Measurements from ENCODE around the gene NNT.
A peak's percentile ranks its signal among the peaks of the same experiment; 100 is the strongest.
"Not testable (repeated sequence)": the region's sequence is repeated elsewhere in the genome, so short reads cannot be mapped to it uniquely, and the experiment has no call there.

NNT gene

DNA sequence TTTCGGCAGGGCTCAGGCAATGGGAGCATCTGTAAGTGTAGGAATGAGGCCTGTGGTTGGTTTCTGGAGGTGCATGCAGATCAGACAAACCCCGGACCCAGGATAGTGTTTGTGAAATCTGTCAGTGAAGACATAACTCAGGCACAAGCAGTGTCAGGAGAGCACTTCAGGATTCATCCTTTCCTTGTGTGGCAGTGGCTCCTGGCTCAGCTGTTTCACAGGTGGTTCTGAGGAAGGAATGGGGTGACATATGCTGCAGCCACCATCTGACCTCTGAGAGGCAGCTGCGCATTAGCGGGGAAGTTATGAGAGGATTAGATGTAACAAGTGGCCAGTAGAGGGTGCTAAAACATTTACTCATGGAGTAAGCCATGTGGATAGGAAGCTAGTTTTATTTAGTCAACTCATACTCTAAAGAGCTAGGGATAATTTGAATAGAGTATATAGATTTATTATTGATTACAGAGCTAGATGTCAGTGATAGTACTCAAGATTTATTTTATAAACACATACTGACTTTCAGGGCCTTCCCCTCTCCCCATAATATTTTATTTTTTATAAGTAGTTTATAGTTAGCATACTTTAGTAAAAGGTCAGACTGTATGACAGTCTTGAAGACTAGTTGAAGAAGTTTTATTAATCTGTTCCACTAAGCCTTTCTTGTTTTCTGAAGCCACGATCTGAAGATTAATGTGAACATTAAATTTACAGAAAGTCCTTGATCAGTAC lies 28.4 kb downstream of the NNT start:
- DNase-seq (ENCODE audit: low spot score): peak; percentile 49

DNA sequence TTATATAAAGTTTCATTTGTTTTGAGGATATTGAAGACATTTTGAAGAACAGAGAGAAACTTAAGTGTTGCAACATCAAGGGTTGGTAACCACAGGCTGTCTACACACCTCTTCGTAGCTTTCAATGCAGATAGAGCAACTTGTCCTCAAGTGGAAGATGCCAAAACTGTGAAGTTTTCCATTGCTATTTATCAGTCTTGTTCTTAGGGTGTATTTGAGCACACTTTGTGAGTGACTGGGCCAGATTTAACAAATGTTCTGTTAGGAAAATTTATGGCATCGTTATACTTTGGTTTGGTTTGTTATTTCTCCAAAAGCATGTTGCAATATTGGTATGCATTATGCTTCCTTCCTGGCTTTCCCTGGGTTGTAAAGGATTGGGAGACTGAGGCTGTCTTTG lies 31.6 kb downstream of the NNT start:
- DNase-seq (ENCODE audit: low spot score): no peak

DNA sequence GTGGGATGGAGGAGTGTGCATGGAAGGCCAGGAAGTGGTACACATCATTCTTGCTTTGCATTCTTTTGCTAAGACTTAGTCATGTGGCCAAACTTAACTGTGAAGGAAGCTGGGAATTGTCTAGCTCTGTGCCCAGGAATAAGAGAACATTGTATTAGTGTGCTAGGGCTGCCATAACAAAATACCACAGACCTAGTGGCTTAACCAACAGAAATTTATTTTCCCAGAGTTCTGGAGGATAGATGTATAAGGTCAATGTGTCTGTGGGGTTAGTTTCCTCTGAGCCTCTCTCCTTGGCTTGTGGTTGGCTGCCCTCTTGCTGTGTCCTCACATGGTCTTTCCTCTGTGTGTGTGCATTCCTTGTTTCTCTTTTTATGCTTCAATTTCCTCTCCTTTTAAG lies 32.4 kb downstream of the NNT start:
- DNase-seq (ENCODE audit: low spot score): no peak

DNA sequence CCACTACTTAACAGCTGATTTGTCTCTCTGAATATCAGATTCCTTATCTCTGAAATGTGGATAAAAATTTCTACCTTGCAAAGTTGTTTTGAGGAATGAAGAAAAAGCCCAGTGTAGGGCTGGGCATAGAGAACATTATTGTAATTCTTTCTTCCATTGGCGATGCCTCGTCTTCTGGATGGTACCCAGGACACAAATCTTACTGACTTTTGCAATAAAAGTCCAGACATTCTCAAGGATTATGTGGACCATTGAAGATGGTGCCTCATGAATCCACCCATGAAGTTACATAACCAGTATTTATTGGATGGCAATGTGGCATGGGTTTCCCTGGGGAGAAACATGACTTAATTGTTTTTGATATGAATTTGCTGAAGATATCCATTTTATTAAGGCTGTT lies 33.1 kb downstream of the NNT start:
- no peak for DNase-seq (ENCODE audit: low spot score)

DNA sequence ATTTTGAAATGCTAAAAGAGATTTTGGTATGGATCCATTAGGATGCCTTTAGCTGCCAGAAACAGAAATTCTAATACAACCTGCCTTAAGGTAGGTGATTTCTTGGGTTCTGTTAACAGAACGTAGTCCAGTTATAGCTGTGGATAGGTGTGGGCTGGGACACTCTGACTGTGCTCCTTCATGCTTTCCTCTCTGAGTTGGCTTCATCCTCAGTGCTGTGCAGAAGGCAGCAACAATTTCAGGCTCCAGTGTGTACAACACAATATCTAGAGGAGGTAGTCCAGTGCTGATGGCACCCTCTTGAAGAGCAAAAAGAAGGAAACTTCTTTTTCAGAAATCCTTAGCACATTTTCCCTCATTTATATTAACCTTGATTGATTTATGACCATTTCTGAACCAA lies 34.4 kb downstream of the NNT start:
- DNase-seq (ENCODE audit: low spot score): no peak

DNA sequence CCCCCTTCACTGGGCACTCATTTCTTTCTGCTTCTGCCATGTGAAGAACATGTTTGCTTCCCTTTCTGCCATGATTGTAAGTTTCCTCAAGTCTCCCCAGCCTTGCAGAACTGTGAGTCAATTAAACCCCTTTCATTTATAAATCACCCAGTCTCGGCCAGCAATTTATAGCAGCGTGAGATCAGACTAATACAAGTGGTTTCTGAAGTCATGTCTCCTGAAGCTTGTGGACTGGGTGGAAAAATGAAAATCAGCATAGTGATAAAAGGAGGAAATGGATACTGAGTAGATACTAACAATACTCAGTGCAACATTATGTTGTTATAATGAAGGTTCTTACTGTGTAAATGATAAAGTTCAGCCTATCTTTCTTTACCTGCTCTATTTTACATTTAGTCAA lies 35.1 kb downstream of the NNT start:
- no peak for DNase-seq (ENCODE audit: low spot score)

DNA sequence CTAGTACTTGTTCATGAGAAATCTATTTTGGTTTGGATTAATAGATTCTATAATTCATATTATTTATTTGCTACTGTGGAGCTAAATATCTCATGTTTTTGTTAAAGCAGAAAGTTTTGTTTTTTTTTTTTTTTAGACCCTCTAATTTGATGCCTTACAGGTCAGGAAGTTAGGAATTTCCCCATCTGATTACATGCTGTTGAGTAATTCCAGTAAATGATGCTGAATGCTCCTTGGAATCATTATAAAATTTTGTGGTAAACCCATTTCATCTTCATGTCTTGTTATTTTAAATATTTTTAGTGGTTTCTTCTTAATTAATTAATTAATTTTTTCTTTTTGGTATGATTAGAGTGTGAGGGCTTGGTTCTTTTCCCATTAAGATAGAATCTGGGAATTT lies 35.6 kb downstream of the NNT start:
- no peak for DNase-seq (ENCODE audit: low spot score)

DNA sequence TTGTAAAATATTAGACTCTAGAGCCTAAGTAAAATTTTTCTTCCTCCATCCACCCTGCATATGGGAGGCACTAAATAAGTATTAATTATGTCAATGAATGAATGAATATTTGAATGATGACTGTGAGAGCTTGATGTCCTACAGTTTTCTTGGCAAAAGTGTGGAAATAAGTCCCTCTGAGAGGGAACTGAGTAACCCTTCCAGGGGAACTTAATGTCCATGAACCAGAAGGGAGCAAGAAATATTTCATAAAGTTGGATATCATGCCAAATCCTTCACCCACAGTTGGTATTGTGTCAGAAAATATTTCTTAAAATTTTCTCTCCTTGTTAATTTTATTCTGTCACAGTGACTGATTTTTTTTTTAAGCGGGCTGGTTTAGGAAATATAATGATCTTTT lies 36.6 kb downstream of the NNT start:
- DNase-seq (ENCODE audit: low spot score): no peak

DNA sequence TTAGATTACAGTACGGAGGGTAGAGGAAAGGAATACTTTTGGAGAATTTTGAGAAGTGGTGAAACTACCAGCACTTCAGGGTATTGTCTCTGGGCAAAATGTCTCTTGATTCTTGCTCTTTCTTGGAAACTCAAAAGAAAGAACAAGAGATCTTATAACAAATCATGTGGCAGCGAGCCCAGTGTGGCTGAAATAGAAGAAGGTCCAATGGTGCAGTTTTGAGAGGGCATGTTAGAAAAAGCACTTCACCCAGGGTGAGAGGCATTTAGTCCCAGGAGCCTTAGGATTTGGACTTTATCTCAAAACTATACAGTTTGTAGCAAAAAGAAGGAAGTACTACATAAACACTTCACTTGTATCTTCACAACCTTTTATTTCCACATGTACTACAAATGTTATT lies 39.4 kb downstream of the NNT start:
- DNase-seq (ENCODE audit: low spot score): no peak

DNA sequence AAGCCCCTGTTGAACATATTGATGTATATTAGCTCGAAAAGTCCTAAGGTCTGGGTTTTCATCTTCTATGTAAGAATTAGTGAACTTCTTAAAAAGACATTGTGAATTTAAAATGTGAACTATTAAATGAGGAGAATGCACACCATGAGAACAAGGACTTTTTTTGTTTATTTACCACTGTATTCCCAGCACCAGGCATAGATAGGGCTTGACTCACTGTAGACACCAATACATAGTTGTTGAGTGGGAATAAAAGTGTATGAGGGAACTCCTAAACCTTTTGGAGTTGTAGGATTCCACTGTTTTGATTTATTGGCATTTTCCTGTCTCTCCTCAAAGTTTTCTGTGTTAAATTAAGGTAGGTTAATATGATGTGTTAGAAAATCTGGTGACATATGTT lies 40.3 kb downstream of the NNT start:
- no peak for DNase-seq (ENCODE audit: low spot score)

DNA sequence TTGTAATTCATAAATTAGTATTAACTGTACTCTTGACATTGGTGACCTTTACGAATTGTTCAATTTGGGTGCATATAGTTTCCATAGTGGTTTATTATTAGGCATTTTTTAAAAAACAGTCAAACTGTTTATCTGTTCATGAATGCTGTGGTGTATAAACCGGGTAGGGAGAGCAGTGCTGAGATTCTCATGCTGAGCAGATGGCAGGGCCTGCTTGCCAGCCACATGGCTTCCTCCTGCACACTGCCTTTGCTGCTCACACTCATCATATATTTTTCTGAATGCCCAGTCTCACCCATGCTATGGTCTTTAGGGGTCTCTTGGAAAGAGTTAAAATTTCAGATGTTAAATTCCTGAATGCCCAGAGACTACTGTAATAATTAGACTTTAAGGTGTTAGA lies 40.8 kb downstream of the NNT start:
- no peak for DNase-seq (ENCODE audit: low spot score)

DNA sequence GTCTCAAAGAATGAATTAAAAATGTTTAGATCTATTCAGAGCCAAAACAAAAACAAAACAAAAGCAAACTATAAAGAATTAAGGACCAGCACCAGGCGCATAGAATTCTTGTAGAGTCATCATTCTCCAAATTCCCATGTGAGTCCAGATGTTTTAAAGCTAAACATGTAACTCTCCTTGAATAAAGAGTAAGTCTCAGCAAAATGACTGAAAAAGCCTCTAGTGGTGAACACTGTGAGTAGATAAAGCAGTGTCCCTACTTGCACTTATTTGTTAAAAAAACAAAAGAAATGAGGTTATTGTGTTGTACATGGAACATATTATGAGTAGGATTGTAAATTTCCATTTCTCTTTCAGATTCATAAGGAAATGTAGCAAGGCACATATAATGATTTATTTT lies 44.0 kb downstream of the NNT start:
- DNase-seq (ENCODE audit: low spot score): no peak

DNA sequence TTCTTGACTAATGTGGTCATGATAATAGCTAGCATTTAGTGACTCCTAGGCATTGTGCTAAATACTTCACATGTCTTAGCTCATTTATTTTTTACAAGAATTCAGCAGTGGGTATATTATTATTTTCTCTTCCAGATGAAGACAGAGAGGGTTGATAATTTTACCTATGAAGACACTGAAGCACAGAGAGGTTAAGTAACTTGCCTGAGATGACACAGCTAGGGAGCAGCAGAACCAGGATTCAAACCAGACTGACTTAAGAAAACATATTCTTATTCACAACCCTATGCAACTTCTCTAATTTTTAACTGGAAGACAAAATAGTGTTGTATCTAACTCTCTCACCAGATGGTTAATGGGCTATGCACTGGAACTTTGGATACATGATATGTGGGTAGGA lies 44.8 kb downstream of the NNT start:
- no peak for DNase-seq (ENCODE audit: low spot score)

DNA sequence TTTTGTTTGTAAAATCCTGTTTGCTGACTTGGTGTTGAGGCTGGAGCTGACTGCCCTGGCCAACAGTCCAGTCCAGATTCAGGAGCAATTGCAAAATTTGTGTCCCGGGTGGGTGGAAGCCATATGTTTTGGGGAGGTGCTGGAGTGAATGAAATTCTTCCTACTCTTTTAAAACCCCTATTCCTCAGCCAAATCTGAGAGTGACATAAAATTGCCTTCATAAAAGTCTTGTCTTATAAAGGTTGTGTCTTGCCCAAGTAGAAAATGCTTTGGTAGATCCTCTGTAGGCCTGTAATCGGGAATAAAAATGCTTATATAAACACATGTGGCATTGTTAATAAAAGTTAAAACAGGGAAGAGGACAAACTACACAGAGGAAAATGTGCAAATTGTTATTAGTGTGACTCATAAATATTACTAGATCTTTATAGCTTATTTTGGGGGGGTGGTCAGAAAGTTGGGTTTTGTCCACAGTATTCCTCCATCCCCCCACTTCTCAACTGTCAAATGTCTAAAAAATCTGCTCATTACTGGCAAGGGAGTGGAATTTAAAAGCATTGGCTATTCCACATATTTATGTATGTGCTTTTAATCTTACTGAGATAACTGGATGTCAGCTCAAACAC lies 45.6 kb downstream of the NNT start:
- no peak for DNase-seq (ENCODE audit: low spot score)

DNA sequence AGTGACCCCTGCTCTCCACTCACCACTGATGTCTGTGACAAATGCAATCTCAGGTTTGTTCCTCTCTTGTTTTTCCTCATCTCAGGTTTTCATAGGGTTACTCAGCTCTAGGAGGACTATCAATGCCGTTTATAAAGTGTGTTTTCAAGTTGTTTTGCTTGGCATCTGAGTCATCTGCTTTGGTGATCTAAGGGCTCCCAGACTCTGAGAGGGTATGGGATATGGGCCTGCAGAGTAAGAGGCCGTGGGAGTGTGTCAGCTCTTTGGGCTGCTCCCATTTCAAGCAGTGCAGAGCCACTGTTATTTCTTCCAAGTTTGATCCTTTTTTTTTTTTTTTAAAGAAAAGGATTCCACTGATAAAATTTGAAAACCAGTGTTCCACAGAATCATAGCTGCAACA lies 46.3 kb downstream of the NNT start:
- no peak for DNase-seq (ENCODE audit: low spot score)

DNA sequence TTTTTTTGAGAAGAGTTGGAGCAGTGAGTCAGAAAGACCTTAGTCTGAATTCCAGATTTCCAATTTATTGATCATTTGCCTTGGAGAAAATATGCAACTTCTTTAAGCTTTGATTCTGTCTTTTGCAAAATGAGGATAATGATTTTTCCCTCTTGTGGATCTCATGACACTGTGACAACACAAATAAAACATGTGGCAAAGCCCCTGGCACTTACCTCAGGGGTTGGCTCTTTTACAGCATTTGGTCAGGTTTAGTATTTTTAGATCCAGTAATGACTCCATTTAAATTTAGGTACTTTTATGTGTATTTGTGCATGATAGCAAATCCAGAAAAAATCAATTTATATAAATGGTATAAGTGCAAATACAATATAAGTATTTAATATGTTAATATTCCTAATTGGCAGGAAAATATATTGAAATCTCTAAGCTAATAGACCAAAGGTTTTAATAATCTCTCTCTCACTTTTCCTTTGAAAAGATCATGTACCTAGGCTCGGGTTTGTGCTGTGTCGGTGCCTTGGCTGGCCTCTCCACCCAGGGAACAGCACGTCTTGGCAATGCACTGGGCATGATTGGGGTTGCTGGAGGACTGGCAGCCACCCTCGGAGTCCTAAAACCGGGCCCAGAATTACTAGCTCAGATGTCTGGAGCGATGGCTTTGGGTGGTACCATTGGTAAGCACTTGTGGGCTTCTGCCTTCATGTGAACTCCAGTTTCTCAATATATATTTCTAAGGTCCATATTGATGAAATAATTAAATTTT lies 49.7 kb downstream of the NNT start:
- no peak for DNase-seq (ENCODE audit: low spot score)

DNA sequence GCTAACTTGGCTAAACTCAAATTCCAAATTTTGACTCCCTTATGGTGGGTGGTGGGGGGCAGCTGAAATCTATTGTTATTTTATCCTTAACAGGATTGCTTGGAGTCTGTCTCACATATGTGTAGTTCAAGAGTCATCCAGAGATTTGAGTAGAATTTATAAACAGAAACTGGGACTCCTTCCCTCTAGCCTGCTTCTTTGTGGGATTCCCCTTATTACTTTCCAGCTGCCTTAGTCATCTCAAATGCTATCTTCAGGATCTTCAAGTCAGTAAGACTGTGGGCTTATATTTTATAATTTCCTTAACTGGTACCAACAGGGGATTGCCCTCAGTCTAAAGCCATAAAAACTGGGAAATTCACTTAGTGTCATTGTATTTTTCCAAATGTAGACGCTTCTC lies 55.5 kb downstream of the NNT start:
- no peak for DNase-seq (ENCODE audit: low spot score)

DNA sequence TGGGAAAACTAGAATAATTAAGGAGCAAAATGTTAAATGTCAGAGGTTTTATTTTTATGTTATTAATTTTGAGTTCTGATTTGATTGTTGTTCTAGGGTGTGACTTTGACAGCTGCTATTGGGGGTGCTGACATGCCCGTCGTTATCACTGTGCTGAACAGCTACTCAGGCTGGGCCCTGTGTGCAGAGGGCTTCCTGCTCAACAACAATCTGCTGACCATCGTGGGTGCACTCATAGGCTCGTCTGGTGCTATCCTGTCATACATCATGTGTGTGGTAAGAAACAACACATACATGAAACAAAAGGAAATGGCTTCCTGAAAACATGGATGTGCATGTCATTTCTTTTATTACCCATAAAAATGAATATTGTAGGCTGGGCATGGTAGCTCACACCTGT lies 56.1 kb downstream of the NNT start:
- no peak for DNase-seq (ENCODE audit: low spot score)

DNA sequence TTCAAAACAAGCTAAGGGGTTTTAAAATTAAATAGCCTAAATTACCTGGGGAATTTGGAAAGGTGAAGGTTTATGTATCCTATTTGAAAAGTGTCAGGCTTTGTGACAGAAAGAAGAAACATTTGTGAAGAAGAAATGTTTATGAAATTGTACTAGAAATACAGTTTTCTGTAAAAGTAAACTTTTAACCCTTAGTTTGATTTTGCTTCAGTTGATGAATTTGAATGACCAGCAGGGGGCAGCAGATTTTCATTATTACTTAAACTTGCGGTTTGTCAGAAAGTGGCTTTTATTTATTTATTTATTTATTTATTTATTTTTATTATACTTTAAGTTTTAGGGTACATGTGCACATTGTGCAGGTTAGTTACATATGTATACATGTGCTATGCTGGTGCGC lies 58.1 kb downstream of the NNT start:
- DNase-seq (ENCODE audit: low spot score): no peak

DNA sequence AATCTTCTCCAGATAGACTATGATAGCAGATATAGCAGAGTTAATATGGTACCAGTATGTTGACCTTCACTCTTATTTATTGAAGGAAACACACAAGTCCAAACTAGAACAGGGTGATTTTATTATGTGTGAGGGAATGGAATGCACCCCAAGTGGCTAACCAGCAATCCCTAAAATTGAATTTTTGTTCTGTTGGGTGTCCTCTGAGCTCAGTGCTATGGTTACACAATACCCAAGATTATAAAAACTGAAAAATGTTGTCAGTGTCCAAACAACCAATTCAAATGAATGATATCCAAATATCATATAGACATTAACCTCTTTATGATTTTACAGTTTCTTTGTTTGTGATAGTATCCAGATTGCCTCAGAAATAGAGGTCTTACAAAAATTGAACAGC lies 60.9 kb downstream of the NNT start:
- no peak for DNase-seq (ENCODE audit: low spot score)

DNA sequence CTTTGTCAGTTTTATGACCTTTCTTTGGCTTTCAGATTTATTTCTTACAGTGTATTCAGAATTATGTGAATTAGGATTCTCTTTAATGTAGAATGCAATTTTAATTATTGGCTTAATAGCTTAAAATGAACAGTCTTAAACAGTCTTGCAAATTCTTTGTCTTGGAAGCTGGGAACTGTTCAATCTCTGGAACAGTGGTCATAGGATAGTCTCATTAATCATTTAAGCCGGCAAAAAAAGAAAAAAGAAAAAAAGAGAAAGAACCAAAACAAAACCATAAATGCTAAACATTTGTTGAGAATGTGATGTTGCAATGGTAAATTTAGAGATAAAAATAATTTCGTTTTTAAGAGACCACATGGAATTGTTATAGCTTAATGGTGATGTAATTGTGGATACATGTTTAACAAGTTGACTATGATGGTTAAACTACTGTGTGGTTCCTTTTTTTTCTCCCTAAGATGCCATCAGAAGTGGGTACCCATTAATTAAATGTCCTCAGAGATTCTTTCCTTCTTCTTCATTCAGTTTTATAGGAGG lies 61.6 kb downstream of the NNT start:
- no peak for DNase-seq (ENCODE audit: low spot score)

DNA sequence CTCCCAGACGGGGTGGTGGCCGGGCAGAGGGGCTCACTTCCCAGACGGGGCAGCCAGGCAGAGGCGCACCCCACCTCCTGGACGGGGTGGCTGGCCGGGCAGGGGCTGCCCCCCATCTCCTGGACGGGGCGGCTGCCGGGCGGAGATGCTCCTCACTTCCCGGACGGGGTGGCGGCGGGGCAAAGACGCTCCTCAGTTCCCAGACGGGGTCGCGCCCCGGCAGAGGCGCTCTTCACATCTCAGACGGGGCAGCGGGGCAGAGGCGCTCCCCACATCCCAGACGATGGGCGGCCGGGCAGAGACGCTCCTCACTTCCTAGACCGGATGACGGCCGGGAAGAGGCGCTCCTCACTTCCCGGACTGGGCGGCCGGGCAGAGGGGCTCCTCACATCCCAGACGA lies 62.8 kb downstream of the NNT start:
- not testable (repeated sequence) for DNase-seq (ENCODE audit: low spot score)

DNA sequence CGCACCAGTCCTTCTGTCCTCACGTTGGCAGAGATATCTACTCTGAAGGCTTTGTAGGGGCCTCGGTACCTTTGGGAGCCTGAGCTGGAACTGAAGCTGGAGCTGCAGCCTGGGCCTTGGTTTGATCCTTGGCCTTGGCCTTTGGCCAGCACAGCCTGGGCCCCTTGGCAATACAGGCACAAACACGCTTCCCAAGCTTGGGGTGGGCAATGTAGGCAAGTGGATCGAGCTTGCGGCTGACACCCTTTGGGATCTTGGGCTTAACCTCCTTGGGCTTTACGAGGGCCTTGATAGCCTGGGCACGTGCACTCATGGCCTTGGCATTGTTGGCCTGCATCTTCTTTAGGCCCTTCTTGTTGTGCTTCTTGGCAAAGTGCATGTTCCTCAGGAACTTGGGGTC lies 63.7 kb downstream of the NNT start:
- DNase-seq (ENCODE audit: low spot score): not testable (repeated sequence)

Data from COLO829 (cell line).